ENCODE results near the gene DNAJC25.

DNAJC25 gene

DNA sequence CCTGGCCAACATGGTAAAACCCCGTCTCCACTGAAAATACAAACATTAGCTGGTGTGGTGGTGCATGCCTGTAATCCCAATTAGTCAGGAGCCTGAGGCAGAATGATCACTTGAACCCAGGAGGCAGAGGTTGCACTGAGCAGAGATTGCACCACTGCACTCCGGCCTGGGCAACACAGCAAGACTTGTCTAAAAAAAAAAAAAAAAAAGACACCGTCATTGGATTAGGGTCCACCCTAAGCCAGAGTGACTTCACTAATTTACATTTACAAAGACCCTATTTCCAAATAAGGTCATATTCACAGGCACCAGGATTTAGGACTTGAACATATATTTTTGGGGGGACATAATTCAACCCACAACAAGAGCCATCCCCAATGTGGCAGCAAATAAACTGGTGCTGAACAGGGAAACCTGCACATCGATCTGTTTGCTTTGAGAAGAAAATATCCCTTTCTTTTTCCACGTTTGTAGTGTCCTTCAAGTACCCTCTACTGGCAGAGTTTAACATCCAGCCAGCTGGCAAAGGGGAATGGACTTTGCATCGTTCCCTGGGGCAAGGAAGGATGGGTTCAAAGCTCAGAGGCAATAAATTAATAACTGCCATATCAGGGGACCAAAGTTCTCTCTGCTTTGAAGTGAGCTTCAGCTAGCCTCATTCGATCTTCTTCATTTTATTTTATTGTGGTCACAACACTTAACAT, 3.7 kb upstream of the DNAJC25 start:
- DNase-seq (ENCODE audit: low spot score): no peak

GRCh38 chr9:111628411-111628810, 2.7 kb upstream of the DNAJC25 start:
- no peak for DNase-seq (ENCODE audit: low spot score)

DNA sequence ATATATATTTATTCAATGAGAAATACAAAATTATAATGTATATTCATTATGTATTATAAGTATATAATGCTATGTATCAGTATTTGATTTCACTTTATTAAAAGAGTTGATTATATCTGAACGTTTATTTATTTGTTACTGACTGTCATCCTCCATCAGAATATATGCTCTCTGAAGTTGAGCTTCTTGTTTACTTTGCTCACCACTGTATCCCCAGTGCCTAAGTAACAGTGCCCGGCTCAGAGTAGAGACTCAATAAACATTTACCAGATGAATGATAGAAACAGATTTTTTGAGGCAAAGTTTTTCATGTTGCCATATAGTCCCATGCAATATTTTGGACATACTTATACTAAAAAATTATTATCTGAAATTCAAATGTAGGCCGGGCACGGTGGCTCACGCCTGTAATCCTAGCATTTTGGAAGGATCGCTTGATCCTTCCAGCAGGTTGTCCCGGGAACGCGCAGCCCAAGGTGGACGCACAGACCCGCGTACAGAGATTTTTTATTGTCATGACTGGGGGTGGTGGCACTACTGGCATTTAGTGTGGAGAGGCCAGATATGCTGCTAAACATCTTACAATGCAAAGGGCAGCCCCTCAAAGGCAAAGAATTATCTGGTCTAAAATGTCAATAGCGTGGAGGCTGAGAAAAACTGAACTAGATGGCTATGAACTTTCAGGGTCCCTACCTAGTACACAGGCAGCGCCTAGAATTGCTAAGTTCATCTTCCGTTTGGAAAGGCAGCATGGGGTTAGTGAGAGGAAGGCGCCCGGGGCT, 761 bp upstream of the DNAJC25 start:
- DNase-seq (ENCODE audit: low spot score): no peak

GRCh38 chr9:111630964-111631213, 245 bp upstream of the DNAJC25 start:
- DNase-seq (ENCODE audit: low spot score): no peak

DNA sequence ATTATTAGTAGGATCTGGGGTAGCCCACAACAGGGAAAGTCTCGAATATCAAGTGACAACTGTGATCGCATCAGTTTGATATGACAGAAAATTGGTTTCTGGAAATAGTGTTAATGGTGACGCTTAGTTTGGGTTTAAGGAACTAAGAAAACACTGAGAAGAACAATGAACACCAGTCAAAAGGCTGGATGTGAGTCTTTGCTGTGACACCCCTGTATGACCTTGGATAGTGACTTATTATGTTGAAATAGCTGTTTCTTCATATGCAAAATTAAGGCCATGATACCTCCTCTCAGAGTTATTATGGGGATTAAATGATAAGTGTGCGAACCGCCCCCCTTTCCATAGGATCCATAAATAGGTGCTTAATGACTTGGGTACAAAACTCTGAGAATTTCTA, 926 bp downstream of the DNAJC25 start:
- DNase-seq (ENCODE audit: low spot score): no peak

DNA sequence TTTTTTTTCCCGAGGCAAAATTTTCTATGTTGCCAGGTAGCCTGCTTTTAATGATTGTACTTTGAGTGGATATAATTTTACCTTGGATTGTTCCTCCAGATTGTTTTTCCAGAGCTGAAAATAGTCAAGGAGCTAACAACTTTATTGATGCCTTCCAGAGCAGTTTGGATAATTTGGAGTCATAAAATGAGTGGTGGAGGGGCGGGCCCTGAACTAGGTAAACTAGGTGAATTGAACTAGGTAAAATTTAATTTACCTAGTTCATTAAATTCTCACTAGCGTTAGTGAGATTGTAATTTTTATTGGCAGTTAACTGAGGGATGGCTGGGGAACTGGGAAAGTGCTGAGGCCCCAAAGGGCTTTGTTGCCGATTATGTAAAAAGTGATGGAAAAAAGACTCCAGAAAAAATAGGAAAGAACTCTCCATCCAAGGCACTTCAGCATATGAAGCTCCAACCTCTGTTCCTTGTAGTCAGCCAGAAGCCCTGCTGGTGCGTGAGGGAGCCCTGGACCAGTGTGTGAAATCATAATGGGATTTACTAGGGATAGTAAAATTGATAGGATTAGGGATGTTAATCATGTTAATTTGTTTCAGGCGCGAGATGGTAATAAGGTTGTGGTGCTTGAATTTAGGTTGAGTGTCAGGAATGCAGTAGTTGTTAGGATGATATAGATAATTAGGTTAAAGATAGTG, 1.7 kb downstream of the DNAJC25 start:
- no peak for DNase-seq (ENCODE audit: low spot score)

DNA sequence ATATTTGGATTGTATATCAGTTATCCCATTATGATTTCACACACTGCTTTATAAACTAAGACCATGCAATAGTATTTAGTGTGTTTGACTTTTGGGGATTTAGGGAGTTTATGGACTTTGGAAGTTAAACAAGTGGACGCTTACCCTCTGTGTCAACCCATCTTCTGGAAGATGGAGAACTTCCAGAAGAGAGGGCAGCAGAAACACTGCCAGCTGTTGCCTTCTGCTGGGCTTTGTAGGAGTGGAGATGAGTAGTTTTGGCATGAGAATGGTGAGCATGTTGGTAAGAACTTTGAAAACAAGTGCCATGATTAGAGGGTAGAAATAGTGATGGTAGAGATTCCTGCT, 2.2 kb downstream of the DNAJC25 start:
- no peak for DNase-seq (ENCODE audit: low spot score)

DNA sequence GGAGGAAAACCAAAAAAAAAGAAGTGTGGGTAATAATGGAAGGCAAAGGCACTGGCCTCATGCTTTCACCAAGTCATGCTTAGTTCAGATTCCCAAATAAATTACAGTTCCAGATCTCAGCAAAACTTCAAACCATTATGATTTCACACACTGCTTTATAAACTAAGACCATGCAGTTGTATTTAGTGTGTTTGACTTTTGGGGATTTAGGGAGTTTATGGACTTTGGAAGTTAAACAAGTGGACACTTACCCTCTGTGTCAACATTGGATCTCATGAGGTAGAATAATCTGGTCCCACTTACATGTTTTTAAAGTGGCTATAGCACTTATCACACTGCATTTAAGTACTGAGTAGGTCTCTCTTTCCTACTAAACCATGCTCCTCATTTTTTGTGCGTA, 3.7 kb downstream of the DNAJC25 start:
- no peak for DNase-seq (ENCODE audit: low spot score)

DNA sequence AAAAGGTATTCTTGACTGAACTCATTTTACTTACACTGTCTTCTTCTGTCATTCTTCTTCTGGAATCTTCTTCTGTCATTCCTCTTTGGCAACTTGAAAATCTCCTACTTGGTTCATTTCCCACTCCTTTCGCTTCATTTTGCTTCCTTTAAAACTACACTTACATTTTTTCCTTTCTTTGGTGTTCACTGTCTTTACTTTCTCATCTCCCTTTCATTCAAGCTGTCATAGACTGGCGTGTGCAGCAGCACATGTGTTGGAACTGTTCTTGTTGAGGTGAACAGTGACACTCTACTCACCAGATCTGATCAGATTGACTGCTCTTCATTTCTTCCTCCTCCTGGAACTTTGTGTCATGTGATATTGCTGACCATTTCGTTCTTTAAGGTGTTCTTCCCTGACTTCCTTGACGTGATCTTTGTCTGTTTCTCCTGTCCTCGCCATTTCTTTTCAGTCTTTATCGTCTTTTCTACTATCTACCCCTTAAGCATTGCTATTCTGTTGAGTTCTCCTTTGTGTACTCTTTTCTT, 6.4 kb downstream of the DNAJC25 start:
- DNase-seq (ENCODE audit: low spot score): no peak

DNA sequence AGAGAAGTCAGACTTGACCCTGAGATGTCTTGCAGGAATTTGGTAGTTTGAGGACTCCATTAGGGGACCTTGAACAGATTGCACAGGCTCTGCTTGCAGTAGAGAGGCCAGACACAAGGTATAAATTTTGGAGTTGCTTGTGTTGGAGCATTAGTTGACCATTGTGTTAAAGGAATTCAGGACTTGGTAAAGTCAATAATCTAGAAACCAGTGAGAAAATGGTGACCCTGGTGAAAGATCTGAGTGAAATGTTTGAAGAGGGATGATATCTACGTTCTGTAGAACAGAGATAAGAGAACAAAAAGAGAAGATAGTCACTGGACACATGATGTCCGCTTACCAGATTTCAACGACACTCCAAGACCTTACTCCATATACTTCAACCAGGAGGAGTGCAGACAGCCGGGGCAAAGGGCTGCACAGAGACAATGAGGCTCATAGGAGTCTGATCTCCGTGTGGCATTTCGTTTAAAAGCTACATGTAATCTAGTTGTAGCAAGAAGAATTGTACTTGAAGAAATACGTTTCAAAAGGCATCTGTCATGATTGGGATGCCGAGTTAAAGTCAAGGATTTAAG, 13.2 kb downstream of the DNAJC25 start:
- no peak for DNase-seq (ENCODE audit: low spot score)

- no peak for DNase-seq (ENCODE audit: low spot score)
Measured at GRCh38 chr9:111645806-111646205, 14.7 kb downstream of the DNAJC25 start.

GRCh38 chr9:111646417-111646816, 15.3 kb downstream of the DNAJC25 start:
- DNase-seq (ENCODE audit: low spot score): no peak

DNA sequence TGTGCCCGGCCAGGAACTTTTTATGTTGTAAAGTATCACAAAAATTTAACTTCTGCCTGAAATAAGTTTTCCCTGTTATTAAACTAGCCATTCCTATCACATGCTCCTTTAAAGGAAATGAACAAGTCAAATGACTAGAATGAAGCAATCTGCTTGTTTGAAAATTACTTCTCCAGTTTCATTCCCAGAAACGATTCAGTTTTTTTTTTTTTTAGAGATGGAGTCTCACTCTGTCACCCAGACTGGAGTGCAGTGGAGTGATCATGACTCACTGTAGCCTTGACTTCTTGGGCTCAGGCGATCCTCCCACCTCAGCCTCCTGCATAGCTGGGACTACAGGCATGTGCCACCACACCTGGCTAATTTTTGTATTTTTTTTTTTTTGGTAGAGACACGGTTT, 16.9 kb downstream of the DNAJC25 start:
- DNase-seq (ENCODE audit: low spot score): no peak

GRCh38 chr9:111649016-111649415, 17.9 kb downstream of the DNAJC25 start:
- DNase-seq (ENCODE audit: low spot score): no peak

DNA sequence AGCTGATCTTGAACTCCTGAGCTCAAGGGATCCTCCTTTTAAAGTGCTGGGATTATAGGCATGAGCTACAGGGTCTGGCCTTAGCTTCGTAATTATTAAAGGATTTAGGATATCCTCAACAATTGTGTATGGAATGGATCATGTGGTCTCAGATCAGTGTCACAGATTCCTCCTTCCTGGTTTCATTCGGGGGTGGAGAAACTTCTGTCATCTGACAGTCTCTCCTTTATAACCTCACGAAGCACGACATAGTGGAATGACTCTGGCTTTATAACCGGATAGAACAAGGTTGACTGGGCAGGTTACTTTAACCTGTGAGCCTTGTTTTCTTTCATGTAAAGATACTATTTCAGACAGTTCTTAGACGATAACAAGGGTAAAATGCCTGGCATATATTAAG, 25.9 kb downstream of the DNAJC25 start:
- DNase-seq (ENCODE audit: low spot score): no peak

- DNase-seq (ENCODE audit: low spot score): no peak
Measured at GRCh38 chr9:111658943-111659342, 27.8 kb downstream of the DNAJC25 start.

- no peak for DNase-seq (ENCODE audit: low spot score)
Measured at GRCh38 chr9:111659691-111660090, 28.6 kb downstream of the DNAJC25 start.

DNA sequence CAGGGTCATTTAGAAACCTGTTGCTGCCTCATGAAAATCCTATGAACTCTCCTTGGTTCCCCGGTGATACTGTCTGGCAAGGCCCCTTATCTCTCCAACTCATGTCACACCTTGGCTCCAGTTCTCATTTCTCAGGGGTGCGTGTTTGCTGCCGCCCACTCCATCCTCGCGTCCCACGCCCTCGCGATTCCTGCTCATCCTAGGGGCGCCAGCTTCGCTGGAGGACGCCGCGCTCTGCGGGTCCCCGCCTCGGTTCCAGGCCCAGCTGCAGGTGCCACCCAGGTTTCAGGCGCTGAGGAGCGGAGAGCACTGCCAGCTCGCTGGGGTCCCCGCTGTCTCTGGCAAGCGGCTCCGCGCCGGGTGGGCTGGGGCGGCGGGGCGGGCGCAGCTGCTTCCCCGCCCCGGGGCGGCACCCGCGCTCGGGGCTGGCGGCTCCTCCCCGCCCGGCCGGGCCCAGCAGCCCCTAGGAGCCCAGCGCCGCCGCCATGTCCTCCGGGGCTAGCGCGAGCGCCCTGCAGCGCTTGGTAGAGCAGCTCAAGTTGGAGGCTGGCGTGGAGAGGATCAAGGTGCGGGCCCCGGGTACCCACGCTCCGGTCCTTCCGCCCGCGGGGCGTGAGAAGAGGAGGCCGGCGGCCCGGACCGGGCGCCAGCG, 30.1 kb downstream of the DNAJC25 start, which contains the start of gene GNG10:
Gene GNG10 (plus strand): TSS at position 456 of the 652 bp plus-strand sequence. CDS start 30 bp downstream, at position 486.
- DNase-seq (ENCODE audit: low spot score): peak; percentile 60

DNA sequence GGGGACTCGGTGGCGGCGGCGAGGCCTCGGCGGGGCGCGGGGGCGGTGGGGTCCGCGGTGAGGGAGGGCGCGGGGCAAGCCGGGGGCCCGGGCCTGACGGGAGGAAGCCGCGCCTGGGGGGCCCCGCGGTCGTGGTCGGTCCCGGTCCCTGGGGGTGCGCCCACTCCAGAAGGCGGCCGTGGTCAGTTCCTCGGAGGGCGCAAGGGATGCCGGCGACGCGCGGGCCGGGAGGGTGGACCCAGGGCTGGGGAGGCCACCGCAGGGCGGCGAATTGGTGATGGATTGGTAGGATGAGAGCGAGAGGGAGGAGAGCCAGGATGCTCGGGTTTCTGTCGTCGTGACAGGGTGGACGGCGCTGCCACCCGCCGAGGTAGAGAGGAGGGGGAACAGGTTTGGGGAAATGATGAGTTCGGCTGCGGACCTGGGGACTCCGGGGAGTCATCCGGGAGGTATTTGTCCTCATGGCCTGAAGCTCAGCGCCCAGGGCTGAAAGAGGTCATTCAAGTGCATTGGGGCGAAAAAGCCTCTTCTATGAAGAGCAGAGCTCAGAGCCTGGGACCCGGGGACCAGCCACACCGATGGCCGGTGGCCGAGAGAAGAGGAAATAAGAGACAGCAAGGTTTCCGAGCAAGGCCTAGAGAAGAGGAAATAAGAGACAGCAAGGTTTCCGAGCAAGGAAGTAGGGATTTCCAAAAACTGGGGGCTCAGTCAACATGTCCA, 30.8 kb downstream of the DNAJC25 start:
- peak; percentile 10 for DNase-seq (ENCODE audit: low spot score)

- DNase-seq (ENCODE audit: low spot score): no peak
Measured at GRCh38 chr9:111662576-111663300, 31.6 kb downstream of the DNAJC25 start.

- DNase-seq (ENCODE audit: low spot score): no peak
Measured at GRCh38 chr9:111663301-111663823, 32.2 kb downstream of the DNAJC25 start.
